ENCODE results near the gene PCDHGA1.

- TF ChIP-seq YY1 (IDR thresholded peaks at IDR 0.05; ENCODE audit: insufficient read depth, insufficient read length) (no peak), SUZ12 (IDR thresholded peaks at IDR 0.05; ENCODE audit: extremely low read depth, insufficient read depth, insufficient read length) (no peak)
These were observed 202.4 kb downstream of the PCDHGA1 start for GRCh38 chr5:141532726-141533125.
